GM21528 (cell line): ENCODE data around the gene ARHGAP22.

ENCODE experiments used
- ATAC-seq: cut with Tn5 transposase; IDR thresholded peaks from one replicate; pipeline ENCODE4 v1.9.1; 2021; ENCODE audit warnings: mild to moderate bottlenecking, moderate library complexity; ENCODE audit not compliant: unreplicated experiment, low FRiP score

The ARHGAP22 gene

GRCh38 chr10:48490571-48490940 is 114.3 kb downstream of the ARHGAP22 start:
- no peak for ATAC-seq

- no peak for ATAC-seq
Measured at GRCh38 chr10:48489099-48489498, 115.8 kb downstream of the ARHGAP22 start.

GRCh38 chr10:48487244-48487643 is 117.6 kb downstream of the ARHGAP22 start:
- no peak for ATAC-seq

- no peak for ATAC-seq
Measured at GRCh38 chr10:48485711-48486110, 119.2 kb downstream of the ARHGAP22 start.

- no peak for ATAC-seq
Measured at GRCh38 chr10:48484911-48485310, 120.0 kb downstream of the ARHGAP22 start.

- ATAC-seq = no peak
Measured at GRCh38 chr10:48482207-48482606, 122.7 kb downstream of the ARHGAP22 start.

- no peak for ATAC-seq
Measured at GRCh38 chr10:48481385-48481784, 123.5 kb downstream of the ARHGAP22 start.

- no peak for ATAC-seq
Measured at GRCh38 chr10:48480397-48481374, 124.2 kb downstream of the ARHGAP22 start.

GRCh38 chr10:48478980-48479811 is 125.7 kb downstream of the ARHGAP22 start:
- no peak for ATAC-seq

GRCh38 chr10:48478469-48478868 is 126.4 kb downstream of the ARHGAP22 start:
- ATAC-seq = no peak

GRCh38 chr10:48477616-48478015 is 127.3 kb downstream of the ARHGAP22 start:
- ATAC-seq = no peak

GRCh38 chr10:48477141-48477540 is 127.7 kb downstream of the ARHGAP22 start:
- no peak for ATAC-seq

- no peak for ATAC-seq
Measured at GRCh38 chr10:48476279-48476982, 128.4 kb downstream of the ARHGAP22 start.

- ATAC-seq = no peak
Measured at GRCh38 chr10:48475943-48476278, 129.0 kb downstream of the ARHGAP22 start.

- no peak for ATAC-seq
Measured at GRCh38 chr10:48474765-48475365, 130.0 kb downstream of the ARHGAP22 start.

- ATAC-seq = no peak
Measured at GRCh38 chr10:48473704-48474103, 131.2 kb downstream of the ARHGAP22 start.

GRCh38 chr10:48472501-48473069 is 132.3 kb downstream of the ARHGAP22 start:
- ATAC-seq = no peak

GRCh38 chr10:48470893-48471805 is 133.7 kb downstream of the ARHGAP22 start:
- no peak for ATAC-seq
